SU-DHL-6 (cell line): ENCODE results near the gene SH2B2.
"Not testable (repeated sequence)": the region's sequence is repeated elsewhere in the genome, so short reads cannot be mapped to it uniquely, and the experiment has no call there.

Source experiments
- H2AFZ ChIP-seq: fragments of 200-600 bp; sonication (generic); 2 replicates; pipeline ENCODE4 v1.6.1; 2014; ENCODE audit warnings: low read depth, mild to moderate bottlenecking, moderate library complexity, mixed read lengths, antibody characterized with exemption, low read length; ENCODE audit not compliant: severe bottlenecking
- H3F3A ChIP-seq: fragments of 200-600 bp; shearing (Covaris generic); 2 replicates; pipeline ENCODE4 v1.6.0; 2016; ENCODE audit warnings: antibody characterized with exemption, mild to moderate bottlenecking; ENCODE audit not compliant: insufficient read depth
- H3K27ac ChIP-seq: fragments of 200-600 bp; sonication (generic); 2 replicates; pipeline ENCODE4 v1.5.1; 2016; ENCODE audit warnings: low read depth, mild to moderate bottlenecking, low read length, moderate library complexity, mixed read lengths
- H3K27me3 ChIP-seq: fragments of 200-600 bp; sonication (generic), shearing (Covaris generic); 2 replicates; pipeline ENCODE4 v1.6.0; 2014; ENCODE audit warnings: mild to moderate bottlenecking, low read length
- H3K36me3 ChIP-seq: fragments of 200-600 bp; sonication (generic); 2 replicates; pipeline ENCODE4 v1.6.1; 2014; ENCODE audit warnings: mild to moderate bottlenecking, low read length, mixed read lengths
- H3K4me2 ChIP-seq: fragments of 300-600, 200-600 bp; shearing (Covaris generic), sonication (generic); 2 replicates; pipeline ENCODE4 v1.6.0; 2014; ENCODE audit warnings: low read length, low read depth, mild to moderate bottlenecking; ENCODE audit not compliant: poor library complexity, severe bottlenecking
- H3K4me3 ChIP-seq: fragments of 200-600 bp; sonication (generic); 2 replicates; pipeline ENCODE4 v1.5.1; 2014; ENCODE audit warnings: antibody characterized with exemption, low read length, mild to moderate bottlenecking, mixed read lengths; ENCODE audit not compliant: insufficient read depth, poor library complexity, severe bottlenecking
- H3K79me2 ChIP-seq: fragments of 200-600 bp; sonication (generic); 2 replicates; pipeline ENCODE4 v1.6.1; 2014; ENCODE audit warnings: mild to moderate bottlenecking, low read length, moderate library complexity; ENCODE audit not compliant: insufficient read depth
- H3K9ac ChIP-seq: fragments of 200-600 bp; sonication (generic); 2 replicates; pipeline ENCODE4 v1.7.0; 2014; ENCODE audit warnings: mild to moderate bottlenecking, low read length
- H3K9me2 ChIP-seq: fragments of 200-600 bp; sonication (generic); replicated peaks from 2 replicates; pipeline ENCODE4 v1.6.1; 2014; ENCODE audit warnings: low read length; ENCODE audit not compliant: insufficient read depth
- H3K9me3 ChIP-seq: fragments of 200-600 bp; sonication (generic); 2 replicates; pipeline ENCODE4 v1.6.1; 2014; ENCODE audit warnings: low read length, mixed read lengths; ENCODE audit not compliant: insufficient read depth
- H4K20me1 ChIP-seq: fragments of 200-600 bp; sonication (generic); 2 replicates; pipeline ENCODE4 v1.6.1; 2014; ENCODE audit warnings: low read depth, mild to moderate bottlenecking, antibody characterized with exemption, low read length, moderate library complexity, mixed read lengths

The SH2B2 gene

GRCh38 chr7:102330666-102331460 is 44.2 kb downstream of the SH2B2 start:
- not testable (repeated sequence) for H3K9me3 ChIP-seq, H3K27me3 ChIP-seq, H3K9me2 ChIP-seq, H4K20me1 ChIP-seq, H3K36me3 ChIP-seq, H2AFZ ChIP-seq
- Histone ChIP-seq H3K27ac (peak overlapping the region; percentile 96), H3K4me2 (peak overlapping the region; percentile 83), H3F3A (peaks cover 82% of the 10 kb centered on the region), H3K79me2 (peaks cover 39% of the 10 kb centered on the region), H3K4me3 (peak overlapping the region; percentile 30), H3K9ac (peak overlapping the region; percentile 76)

GRCh38 chr7:102335574-102335973 is 48.9 kb downstream of the SH2B2 start:
- H4K20me1 ChIP-seq, H2AFZ ChIP-seq, H3K79me2 ChIP-seq, H3K36me3 ChIP-seq, H3K9me2 ChIP-seq, H3K9me3 ChIP-seq, H3K4me3 ChIP-seq, H3K27me3 ChIP-seq: not testable (repeated sequence)
- Histone ChIP-seq H3K4me2 (peak overlapping the region; percentile 47), H3F3A (peaks cover 59% of the 10 kb centered on the region), H3K9ac (peak overlapping the region; percentile 41), H3K27ac (peak overlapping the region; percentile 98)

GRCh38 chr7:102337002-102337401 is 50.3 kb downstream of the SH2B2 start:
- peak overlapping the region; percentile 98 for H3K27ac ChIP-seq
- H3K9ac ChIP-seq: peak overlapping the region; percentile 59
- H3K27me3 ChIP-seq, H4K20me1 ChIP-seq, H2AFZ ChIP-seq, H3K36me3 ChIP-seq, H3K9me3 ChIP-seq, H3K9me2 ChIP-seq: not testable (repeated sequence)
- peaks cover 10% of the 10 kb centered on the region; the same call in 1 of the 2 replicates for H3K79me2 ChIP-seq
- H3K4me3 ChIP-seq: peak overlapping the region; percentile 66
- H3K4me2 ChIP-seq: peak overlapping the region; percentile 96
- peaks cover 53% of the 10 kb centered on the region for H3F3A ChIP-seq

- peaks cover 13% of the 10 kb centered on the region; the same call in 1 of the 2 replicates for H3K79me2 ChIP-seq
- peak overlapping the region; percentile 66 for H3K4me3 ChIP-seq
- H3K4me2 ChIP-seq: peak overlapping the region; percentile 96
- H3K27me3 ChIP-seq, H3K9me3 ChIP-seq, H3K9me2 ChIP-seq, H3K36me3 ChIP-seq, H2AFZ ChIP-seq, H4K20me1 ChIP-seq: not testable (repeated sequence)
- H3K9ac ChIP-seq: peak overlapping the region; percentile 59
- H3K27ac ChIP-seq: peak overlapping the region; percentile 98
- peaks cover 50% of the 10 kb centered on the region for H3F3A ChIP-seq
Observed at GRCh38 chr7:102337420-102337819, 50.8 kb downstream of the SH2B2 start.

GRCh38 chr7:102340599-102341368 is 54.1 kb downstream of the SH2B2 start:
- Histone ChIP-seq H3K4me2 (peak overlapping the region; percentile 96), H3K79me2 (peaks cover 17% of the 10 kb centered on the region; the same call in 1 of the 2 replicates), H3K9ac (peak overlapping the region; percentile 38; the same call in 1 of the 2 replicates), H3K4me3 (peak overlapping the region; percentile 8), H3F3A (peaks cover 25% of the 10 kb centered on the region), H3K27ac (peak overlapping the region; percentile 98)
- not testable (repeated sequence) for H3K36me3 ChIP-seq, H3K9me3 ChIP-seq, H2AFZ ChIP-seq, H3K9me2 ChIP-seq, H3K27me3 ChIP-seq, H4K20me1 ChIP-seq

GRCh38 chr7:102346983-102347382 is 60.3 kb downstream of the SH2B2 start:
- not testable (repeated sequence) for H3K36me3 ChIP-seq, H2AFZ ChIP-seq, H3K27ac ChIP-seq, H3K9me2 ChIP-seq, H3K79me2 ChIP-seq, H3F3A ChIP-seq, H3K4me2 ChIP-seq, H4K20me1 ChIP-seq, H3K27me3 ChIP-seq, H3K4me3 ChIP-seq, H3K9ac ChIP-seq, H3K9me3 ChIP-seq

- H3F3A ChIP-seq, H3K9ac ChIP-seq, H3K4me2 ChIP-seq, H3K27me3 ChIP-seq, H3K4me3 ChIP-seq, H3K79me2 ChIP-seq, H2AFZ ChIP-seq, H3K27ac ChIP-seq, H3K36me3 ChIP-seq, H3K9me2 ChIP-seq, H3K9me3 ChIP-seq, H4K20me1 ChIP-seq: not testable (repeated sequence)
Observed at GRCh38 chr7:102356344-102356743, 69.7 kb downstream of the SH2B2 start, which contains the start of gene SPDYE6. Gene SPDYE6 (minus strand): TSS chr7:102356444. CDS start chr7:102356023, 421 bp downstream.
